ENCODE data around the gene RFX1.
"Not testable (repeated sequence)": the region's sequence is repeated elsewhere in the genome, so short reads cannot be mapped to it uniquely, and the experiment has no call there.

RFX1 gene

GRCh38 chr19:13978351-13979243 lies 27.5 kb downstream of the RFX1 start:
- peak; percentile 69 for DNase-seq

GRCh38 chr19:13977803-13978202 lies 28.3 kb downstream of the RFX1 start:
- DNase-seq = no peak

DNA sequence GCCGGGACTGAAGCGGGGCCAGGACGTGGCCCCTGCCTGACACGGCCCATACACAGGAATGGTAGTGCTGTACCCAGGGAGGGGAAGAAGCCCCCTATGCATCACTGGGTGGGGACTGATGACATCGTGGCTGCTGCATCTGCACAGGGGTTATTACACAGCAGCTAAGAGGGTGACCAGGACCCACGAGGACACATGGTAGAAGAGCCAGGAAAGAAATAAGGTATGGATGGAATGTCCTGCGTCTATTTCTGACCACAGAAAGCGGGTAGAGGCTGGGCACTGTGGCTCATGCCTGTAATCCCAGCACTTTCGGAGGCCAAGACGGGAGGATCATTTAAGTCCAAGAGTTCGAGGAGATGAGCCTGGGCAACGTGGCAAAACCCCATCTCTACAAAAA lies 29.7 kb downstream of the RFX1 start:
- DNase-seq = no peak

DNA sequence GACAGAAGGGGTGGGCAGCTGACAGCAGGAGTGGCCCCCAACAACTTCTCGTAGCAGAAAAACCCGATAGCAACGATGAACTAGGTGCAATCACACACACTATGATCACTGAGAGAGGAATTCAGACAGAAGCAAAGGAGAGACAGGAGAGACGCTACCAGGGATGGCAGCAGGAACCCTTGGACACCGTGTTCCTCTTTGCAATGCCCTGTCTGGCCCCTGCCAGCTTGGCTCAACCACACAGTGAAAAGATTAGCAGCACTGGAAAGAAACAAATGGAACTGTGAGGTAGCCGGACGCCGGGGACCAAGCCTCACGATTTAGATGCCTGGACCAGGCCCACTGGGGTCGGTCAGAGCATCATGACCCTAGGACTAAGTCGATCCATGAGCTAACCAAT lies 30.2 kb downstream of the RFX1 start:
- DNase-seq = no peak

DNA sequence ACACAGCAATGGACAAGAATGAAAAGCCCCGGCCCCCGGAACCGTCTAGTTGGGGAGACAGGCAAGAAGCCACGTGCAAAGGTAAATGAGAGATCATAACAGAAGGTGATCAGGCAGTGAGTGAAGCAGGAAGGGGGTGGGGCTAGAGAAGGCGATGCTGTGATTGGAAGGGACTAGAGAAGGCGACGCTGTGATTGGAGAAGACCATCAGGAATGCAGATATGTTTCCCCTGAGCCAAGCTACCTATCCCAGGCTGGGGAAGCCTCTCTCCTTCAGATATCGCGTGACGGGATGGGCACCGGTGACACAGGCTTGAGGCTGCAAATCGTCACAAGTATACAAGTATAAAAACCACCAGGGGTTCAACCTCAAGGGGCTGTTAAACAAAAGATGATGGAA lies 32.0 kb downstream of the RFX1 start:
- no peak for DNase-seq

DNA sequence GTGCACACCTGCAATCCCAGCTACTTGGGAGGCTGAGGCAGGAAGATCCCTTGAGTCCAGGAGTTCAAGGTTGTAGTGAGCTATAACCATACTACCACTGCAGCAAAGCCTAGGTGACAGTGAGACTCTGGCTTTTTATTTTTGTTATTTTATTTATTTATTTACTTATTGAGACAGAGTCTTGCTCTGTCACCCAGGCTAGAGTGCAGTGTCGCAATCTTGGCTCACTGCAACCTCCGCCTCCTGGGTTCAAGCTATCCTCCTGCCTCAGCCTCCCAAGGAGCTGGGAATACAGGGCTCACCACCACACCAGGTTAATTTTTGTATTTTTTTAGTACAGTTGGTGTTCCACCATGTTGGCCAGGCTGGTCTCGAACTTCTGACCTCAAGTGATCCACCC lies 32.6 kb downstream of the RFX1 start:
- not testable (repeated sequence) for DNase-seq

- no peak for DNase-seq
These were observed 33.6 kb downstream of the RFX1 start for GRCh38 chr19:13972368-13973155.

DNA sequence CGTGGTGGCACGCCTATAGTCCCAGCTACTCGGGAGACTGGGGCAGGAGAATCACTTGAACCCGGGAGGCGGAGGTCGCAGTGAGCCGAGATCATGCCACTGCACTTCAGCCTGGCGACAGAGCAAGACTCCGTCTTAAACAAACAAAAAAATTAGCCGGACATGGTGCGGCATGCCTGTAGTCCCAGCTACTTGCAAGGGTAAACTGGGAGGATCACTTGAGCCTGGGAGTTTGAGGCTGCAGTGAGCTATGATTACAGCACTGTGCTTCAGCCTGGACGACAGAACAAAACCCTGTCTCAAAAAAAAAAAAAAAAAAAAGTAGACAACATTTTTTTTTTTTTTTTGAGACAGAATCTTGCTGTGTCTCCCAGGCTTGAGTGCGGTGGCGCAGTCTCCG lies 34.3 kb downstream of the RFX1 start:
- DNase-seq = not testable (repeated sequence)

- no peak for DNase-seq
These were observed 36.2 kb downstream of the RFX1 start for GRCh38 chr19:13969897-13970296.

DNA sequence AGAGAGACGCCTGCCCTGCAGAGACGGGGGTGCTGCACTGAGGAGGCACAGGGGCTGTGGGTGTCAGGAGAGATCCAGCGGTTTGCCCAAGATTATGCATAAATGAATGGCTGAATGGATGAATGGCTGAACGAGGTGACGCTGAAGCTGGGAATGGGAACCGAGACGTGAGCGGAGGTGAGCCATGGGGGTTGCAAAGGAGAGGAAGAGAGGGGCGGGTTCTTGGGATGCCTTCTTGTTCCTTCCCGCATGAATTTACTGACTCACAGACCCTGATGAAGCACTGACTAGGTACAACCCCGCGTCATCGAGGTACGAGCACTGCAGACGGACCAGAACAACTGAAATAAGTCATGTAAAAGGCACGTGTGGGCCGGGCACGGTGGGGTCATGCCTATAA lies 37.1 kb downstream of the RFX1 start:
- no peak for DNase-seq

DNA sequence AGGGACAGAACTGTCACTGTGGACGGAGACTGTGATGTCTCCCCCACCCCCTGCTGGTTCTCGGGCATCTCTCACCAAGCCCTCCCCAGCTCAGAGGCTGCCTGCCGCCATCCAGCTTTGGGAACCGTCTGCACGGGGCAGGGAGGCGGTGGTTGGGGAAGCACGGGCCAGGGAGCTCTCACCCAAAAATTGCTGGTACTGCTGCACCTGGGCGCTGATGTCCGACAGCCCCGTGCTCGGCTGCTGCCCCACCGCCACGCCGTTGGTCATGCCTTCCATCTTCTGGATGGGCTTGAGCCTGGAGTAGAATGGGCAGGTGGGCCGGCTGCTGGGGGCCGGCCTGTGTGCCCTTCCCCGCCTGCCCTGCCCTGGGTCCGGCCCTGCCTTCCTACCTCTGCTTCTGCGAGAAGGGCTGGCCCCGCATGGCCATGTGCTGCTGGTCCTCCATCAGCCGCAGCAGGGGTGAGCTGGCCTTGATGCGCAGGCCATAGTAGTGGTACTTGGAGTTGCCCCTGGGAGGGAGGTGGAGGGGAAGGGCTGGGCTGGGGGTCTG lies 37.7 kb downstream of the RFX1 start:
- DNase-seq = no peak

DNA sequence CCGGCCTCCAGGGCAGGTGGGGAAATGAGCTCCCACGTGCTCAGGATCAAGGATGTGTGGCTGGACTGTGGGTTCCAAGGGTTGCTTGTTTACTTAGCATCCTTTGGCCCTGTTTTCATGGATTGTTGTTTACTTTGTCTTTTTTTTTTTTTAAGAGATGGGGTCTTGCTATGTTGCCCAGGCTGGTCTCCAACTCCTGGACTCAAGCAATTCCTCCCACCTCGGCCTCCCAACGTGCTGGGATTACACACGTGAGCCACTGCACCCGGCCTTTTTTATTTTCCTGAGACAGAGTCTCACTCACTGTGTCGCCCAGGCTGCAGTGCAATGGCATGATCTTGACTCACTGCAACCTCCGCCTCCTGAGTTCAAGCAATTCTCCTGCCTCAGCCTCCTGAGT lies 38.9 kb downstream of the RFX1 start:
- DNase-seq = not testable (repeated sequence)

- DNase-seq = no peak
These were observed 39.4 kb downstream of the RFX1 start for GRCh38 chr19:13966684-13967128.

- no peak for DNase-seq
These were observed 40.0 kb downstream of the RFX1 start for GRCh38 chr19:13965926-13966683.

DNA sequence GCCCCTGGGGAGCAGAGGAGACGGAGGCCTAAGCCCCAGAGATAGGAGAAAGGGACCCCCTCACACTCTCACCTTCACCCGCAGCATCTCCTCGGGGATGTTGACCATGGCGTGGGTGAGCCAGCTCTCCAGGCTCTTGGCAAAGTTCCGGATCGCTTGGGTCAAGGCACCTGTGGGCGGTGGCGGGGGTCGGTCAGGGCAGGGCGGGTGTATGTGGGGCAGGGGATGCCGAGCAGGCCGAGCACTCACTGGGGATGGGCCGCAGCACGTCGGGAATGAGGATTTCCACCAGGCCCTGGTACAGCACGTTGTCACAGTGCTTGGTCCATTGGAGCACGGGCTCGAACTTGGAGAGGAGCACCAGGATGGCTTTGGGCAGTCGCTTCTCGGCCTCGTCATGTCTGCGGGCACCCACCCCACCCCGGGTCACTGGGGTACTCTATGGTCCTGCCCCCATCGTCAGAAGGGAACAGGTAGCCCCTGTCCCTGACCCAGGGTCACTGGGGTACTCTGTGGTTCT lies 40.7 kb downstream of the RFX1 start:
- DNase-seq = no peak

- DNase-seq = no peak
These were observed 41.3 kb downstream of the RFX1 start for GRCh38 chr19:13964776-13965175.

DNA sequence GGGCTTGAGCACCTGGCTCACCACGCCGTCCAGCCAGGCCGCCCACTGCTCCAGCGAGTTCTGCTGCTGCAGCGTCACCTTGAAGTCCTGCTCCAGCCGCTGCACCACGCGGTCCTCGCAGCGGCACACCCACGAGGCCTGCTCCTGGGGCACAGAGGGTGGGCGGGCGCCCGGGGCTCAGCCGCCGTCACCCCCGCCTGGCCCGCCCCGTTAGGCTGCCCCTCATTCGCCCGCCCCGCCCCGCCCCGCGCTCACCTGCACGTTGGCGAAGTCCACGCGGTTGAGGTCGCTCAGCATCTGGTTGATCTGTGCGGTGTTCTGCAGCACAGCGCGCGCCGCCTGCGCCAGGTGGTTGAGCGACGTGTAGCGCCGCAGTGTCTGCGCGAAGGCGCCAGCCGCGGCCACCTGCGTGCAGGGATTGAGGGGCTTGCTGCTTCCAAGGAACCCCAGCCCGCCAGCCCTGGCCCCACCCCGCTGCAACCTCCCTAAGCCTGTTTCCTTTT lies 42.5 kb downstream of the RFX1 start:
- no peak for DNase-seq

- no peak for DNase-seq
These were observed 43.2 kb downstream of the RFX1 start for GRCh38 chr19:13962699-13963602.

DNA sequence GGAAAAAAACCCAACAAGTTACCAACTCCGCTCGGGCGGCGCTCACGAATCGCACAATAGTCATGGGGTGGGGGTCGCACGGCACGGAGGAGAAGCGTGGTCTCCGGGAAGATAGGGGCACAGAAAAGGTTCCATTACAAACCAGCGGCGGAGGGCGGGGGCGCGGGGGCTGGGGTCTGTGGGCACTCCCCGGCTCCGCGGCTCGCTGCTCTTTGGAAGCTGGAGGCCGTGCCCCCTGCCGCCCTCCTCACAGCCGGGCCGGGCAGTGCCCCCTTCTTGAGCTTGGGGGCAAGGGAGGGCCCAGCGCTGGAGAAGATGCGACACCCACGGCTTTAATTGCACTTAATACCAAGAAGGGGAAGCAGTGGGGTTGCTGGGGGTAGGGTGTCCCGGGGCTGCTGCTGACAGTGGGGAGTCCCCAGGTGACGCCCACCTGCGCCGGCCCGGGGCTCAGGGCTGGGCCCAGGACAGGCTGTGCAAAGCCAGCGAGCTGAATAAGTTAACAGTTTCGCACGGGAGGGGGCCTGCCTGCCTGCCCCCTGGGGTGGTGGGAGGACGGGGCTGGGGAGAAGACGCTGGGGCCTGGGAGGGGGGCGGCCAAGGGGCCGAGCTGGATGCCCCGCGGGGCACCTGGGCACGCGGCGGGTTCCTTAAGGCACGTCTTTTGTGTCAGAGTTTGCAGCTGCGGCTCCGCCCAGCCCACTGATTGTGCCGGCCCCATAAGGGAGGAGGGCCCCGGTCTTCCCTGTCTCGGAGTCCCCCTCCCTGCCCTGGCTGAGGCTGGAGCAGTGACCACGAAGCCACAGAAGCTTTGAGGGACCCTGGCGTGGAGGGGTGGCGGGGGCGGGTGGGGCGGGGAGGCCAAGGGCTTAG lies 44.1 kb downstream of the RFX1 start:
- DNase-seq = no peak
